HG03457 (cell line): ENCODE data around the gene NEK7.
A peak's percentile ranks its signal among the peaks of the same experiment; 100 is the strongest.

ENCODE experiments used
- ATAC-seq: cut with Tn5 transposase; IDR thresholded peaks from one replicate; pipeline ENCODE4 v1.9.1; 2021; ENCODE audit warnings: moderate number of reproducible peaks; ENCODE audit not compliant: unreplicated experiment

NEK7 gene

DNA sequence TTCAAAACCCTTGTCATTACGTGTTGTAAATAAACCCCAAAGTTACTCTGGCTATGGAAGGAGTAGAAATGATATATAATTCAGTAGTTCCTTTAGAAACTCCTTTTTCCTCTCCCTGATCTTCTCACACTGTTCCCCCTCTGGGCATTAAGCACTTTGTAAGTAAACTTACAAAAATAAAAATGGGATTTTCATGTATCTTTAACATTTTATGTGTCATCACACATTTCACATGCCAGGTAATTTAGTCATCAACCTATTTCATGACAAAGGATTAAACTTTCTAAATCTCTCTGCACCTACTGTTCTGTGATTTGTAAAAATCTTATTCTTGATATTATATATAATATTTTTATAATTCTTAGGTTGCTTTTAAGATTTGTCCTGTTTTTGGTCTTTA, 176.9 kb downstream of the NEK7 start:
- ATAC-seq = no peak

DNA sequence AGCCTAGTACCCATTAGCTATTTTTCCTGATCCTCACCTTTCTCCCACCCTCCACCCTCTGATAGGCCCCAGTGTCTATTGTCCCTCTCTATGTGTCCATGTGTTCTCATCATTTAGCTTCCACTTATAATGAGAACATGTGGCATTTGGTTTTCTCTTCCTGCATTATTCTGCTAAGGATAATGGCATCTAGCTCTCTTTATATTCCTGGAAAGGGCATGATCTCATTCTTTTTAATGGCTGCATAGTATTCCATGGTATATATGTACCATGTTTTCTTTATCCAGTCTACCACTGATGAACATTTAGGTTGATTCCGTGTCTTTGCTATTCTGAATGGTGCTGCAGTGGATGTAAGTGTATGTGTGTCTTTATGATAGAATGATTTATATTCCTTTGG, 178.9 kb downstream of the NEK7 start:
- ATAC-seq = no peak

DNA sequence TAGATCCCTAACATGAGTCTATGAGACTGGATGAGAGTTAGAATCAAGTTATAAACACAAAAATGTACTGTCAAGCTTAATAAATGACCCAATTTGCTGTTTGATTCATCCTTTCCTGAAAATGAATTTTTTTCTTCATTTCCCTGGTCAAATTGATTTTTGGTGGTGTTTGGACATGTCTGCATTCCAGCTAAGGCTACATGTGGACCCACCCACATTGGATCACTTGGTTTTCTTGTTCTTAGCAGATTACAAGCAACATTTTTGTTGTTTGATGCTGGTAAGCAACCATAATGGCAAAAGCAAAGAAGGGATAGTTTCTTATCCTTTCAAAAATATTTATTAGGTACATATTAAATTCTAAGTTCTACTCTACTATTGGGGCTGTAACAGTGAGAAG, 181.1 kb downstream of the NEK7 start:
- ATAC-seq = no peak

DNA sequence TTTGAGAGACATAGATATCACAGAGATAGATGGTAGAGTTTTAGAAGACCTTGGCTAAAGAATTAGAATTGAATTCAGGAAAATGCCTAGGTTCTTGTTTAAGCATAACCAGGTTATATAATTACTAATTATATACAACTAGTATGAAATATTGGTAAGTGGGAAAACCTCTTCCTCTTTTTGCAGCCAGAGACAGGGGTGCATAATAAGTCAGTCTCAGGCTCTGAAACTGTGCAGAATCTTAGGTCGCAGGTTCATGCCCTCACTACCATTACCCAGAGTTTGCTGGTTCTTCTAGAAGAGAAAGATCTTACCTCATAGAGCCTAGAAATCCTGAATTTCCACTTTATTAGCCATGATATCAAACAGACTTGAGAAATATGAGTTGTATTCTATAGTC, 183.3 kb downstream of the NEK7 start:
- ATAC-seq = no peak

DNA sequence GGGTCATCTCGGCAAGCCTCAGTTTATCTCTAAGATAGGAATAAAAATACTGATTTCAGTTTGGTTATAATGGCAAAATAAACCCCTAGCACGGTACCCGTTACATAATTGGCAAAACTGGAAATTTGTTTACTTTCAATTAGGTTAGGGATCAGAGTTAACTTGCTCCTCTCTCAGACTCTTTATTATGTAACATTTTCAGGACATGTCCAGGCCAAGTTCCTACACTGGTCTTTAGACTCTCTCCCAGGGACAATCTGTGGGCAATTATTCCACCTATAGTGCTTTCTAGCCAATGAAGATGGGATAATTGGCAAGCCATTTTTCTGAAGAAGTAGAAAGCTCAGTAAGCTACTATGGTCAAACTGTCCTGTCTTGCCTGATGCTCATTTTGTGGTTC, 189.4 kb downstream of the NEK7 start:
- no peak for ATAC-seq

DNA sequence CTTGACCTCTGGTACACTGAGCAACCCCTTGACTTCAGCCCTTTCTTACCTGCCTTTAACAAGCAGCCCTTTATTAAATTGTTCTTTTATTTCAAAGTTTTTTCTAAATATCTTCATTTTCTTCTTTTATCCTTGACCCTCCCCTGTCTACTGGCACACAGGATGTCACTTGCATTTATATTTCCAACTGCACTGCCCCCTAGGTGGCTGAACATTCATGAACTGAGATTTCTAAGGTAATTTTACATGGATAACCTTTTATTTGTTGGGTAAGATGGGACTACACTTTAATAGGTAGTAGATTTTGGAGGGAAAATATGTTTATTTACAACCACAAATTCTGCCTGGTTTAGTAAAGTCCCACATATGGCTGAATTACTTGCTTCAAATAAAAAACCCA, 193.7 kb downstream of the NEK7 start:
- no peak for ATAC-seq

DNA sequence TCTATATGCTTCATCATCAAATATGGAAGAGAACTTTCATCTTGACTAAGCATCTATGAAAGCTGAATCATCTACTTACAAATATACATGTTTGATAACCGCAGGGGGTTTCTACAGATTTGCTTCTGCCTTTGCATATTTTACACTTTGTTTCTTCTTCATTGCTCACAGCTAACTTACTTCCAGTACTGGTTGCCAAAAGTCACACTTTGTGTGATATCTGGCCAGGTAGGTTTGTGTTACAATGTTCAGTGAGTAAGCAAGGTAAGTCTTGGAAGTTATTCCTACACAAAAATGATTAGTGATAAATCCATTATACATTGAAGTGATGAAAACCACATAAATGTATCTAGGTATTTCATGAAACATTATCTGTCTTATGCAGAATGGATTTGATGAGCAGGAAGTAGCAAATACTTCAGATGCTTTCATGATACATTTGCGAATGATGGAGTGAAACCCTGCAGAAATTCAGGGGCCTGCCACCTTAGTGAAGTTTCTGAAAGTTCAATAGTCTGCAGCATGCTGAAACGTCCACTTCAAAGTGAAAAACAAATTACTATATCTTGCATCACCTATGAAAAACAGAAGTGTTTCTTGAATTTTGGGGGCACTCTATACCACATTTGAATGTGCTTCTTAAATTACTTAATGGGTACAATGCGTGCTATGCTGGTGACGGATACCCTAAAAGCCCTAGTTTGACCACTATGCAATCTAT, 196.3 kb downstream of the NEK7 start:
- ATAC-seq = peak; percentile 94

DNA sequence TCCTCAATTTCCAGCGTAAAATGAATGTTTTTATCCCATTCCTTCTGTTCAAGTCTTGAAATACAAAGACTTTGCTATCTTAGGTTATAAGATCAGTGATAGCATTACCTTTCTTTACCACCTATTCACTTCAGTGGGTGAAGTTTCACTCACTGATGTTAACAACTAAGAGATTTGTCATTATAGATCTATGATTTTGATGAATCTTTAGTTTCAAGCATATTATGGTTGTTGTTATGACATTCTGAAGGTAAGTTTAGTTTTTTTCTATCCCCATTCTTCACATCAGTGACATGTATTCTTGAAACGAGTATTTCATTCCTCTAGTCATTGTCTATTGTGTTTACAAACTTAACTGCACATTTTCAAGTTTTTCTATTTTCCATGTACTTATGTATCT, 201.1 kb downstream of the NEK7 start:
- no peak for ATAC-seq

DNA sequence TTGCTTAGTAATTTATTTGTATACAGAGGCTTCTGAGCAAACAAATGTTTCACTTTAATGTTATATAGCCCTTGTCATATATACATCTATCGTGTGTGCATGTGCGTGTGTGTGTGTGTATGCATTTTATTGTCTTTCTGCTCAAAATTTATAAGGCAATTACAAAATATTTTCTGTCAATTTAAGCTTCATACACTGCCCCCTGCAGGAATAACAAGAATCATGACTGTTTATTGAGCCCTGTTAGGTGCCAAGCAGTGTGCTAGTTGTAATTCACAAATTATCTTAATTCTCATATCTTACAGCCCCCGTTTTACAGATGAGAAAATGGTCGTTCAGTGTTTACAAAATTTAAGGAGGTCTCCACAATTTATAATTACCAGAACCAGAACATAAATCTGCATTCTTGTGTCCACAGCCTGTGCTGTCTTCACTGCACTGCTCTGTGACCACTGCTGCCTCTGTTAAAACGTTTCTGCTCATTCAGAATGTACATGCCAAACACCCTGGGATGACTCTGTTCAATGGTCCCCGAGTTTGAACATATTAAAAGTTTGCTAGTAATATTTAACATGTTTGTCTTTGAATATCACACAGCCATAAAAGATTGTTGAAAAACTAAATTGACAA, 202.3 kb downstream of the NEK7 start:
- ATAC-seq = no peak

DNA sequence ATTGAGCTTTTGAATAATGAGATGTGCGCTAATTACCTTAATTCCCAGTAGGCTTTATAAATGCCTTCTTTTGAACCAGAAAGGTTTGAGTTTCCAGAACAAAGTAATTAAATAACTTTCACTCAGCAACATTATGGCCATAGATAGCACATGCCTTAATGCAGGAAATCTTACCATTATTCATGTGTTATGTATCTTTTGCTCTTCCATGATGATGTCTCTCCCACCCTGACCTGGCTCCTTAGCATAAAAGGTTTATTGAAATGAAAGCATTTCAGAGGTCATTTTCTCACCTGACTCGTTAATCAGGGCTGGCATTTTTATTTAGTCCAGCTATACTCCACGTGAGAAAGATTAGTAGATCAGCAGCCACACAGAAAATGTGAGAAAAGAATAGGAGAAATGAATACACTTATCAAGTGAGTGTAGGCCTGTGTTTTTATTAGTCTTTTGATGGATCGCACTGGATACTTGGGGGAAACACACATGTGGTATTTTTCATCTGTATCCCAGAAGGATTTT, 203.5 kb downstream of the NEK7 start:
- no peak for ATAC-seq

DNA sequence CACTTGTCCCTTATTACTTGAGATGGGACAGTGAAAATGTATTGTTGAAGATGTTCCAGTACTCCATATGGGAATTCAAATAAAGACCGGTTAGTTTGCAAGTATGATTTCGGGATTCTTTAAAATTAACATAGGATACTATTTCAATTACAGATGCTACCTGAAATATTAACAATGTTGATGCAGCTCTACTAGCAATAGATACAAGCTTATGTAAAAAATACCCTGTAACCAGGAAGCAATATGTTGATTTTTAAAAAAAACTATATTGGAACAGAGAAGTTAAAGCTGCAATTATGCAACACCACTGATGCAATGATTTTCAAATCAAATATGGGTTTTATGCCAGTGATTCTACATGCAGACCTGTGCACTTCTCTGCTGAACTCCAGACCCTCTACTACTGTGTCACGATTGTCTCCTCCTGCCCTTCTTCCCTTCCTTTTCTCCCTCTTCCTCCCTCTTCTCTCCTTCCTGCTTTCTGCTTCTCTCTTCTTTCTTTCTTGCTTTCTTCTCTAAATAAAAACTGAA, 204.5 kb downstream of the NEK7 start:
- ATAC-seq = no peak

DNA sequence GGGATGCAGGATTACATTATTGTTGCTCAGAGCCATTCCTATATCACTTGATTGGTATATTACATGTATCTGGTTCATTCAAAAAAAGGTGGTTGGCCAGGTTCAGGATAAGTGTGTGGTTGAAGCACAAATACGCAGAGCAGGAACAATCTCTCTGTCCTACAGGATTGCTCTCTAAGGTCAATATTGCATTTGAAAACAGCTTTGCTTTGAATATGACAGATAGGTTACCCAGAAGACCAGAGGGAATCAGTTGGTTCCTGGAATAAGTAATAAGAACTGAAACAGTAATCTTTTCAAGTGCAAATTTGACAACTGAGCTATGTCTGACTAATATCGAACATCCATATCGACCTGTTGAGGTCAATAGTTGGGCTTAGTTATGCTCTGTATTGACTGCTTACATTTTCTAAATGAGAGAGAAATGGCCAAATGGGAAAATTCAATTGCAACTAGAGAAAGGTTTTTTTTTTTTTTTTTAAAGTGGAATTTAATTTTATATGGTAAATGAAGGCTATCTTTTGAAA, 206.9 kb downstream of the NEK7 start:
- no peak for ATAC-seq

DNA sequence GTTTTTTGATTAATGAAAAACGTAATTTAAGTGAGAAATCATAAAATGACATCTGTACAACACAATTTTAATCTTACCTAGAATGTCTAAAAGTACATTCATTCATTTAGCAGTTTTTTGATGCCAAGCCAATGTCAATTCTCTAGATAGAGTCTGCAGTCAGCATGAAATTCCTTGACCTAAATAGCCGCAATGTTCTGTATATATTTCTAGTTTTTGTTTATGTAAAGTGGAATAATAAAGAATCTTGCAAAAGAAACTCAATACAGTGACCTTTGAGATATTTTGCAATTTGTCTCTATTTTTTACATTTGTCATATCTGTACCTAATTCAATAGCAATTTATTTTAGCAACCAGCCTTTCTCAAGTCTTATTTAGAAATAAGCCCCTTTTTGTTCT, 207.7 kb downstream of the NEK7 start:
- ATAC-seq = no peak

DNA sequence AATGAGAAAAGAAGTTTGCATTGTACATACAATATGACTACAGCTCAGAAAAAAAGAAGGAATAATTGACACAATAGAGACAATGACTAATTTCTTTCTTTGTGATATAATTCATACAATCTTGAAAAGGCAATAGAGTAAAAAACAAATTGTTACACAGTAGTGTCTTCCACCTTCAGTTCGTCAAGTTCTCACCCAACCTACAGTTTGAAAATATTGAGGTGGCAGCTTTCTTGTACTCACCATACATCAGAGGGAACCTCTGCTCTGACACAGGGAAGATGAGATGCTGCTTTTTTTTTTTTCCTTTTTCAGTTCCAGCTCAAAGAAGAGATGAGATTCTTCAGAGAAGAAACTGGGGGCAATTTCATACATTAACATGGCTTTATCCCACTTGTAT, 210.5 kb downstream of the NEK7 start:
- no peak for ATAC-seq

DNA sequence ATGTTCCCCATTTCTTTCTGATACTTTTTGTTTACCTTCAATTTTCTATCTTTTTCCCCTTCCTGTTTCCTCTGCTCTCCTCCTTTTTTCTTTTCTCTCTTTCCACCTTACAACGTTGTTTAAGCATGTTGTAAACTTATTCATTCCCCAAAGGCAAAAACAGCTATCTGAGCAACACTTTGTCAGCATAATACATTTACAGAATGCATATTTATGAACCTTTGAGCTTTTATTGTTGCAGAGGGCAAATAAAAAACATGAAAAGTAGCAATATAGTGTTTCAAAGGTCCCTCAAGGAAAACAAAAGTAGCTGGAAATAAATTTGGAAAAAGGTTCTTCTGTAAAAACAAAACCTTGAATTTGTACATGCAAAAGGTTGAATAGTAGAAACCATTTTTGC, 214.2 kb downstream of the NEK7 start:
- no peak for ATAC-seq
